BE2C (cell line): ENCODE results near the gene FRMD5.

Source experiments
- DNase-seq: peaks from one replicate; pipeline ENCODE4 v3.0.0-alpha.2; 2020
- H3K27me3 ChIP-seq: fragments of 250-450 bp; sonication (Bioruptor Pico); 2 replicates; pipeline ENCODE4 v1.5.1; 2020; ENCODE audit warnings: mild to moderate bottlenecking
- H3K36me3 ChIP-seq: fragments of 250-450 bp; sonication (Bioruptor Pico); 2 replicates; pipeline ENCODE4 v1.5.1; 2020; ENCODE audit warnings: mild to moderate bottlenecking
- H3K4me1 ChIP-seq: fragments of 250-450 bp; sonication (Bioruptor Pico); 2 replicates; pipeline ENCODE4 v1.5.1; 2020
- H3K4me3 ChIP-seq: 2 replicates; pipeline ENCODE4 v1.5.1; 2011; ENCODE audit warnings: low read depth, low read length
- H3K9me3 ChIP-seq: fragments of 250-450 bp; sonication (Bioruptor Pico); 2 replicates; pipeline ENCODE4 v1.5.1; 2020
- CTCF ChIP-seq: IDR thresholded peaks from 2 replicates; pipeline ENCODE4 v1.5.1; 2012; ENCODE audit warnings: mild to moderate bottlenecking, low read depth, low read length

FRMD5 gene

GRCh38 chr15:44081026-44082013, 113.8 kb downstream of the FRMD5 start:
- no peak for DNase-seq
- no peaks in the 10 kb centered on the region for H3K9me3 ChIP-seq
- no peaks in the 10 kb centered on the region for H3K36me3 ChIP-seq
- H3K4me1 ChIP-seq: peaks cover 7% of the 10 kb centered on the region
- TF ChIP-seq CTCF: no peak
- no peaks in the 10 kb centered on the region for H3K27me3 ChIP-seq
- no peak overlapping the region for H3K4me3 ChIP-seq

- no peaks in the 10 kb centered on the region for H3K9me3 ChIP-seq
- H3K36me3 ChIP-seq: no peaks in the 10 kb centered on the region
- DNase-seq: no peak
- TF ChIP-seq CTCF: no peak
- no peaks in the 10 kb centered on the region for H3K4me1 ChIP-seq
- no peaks in the 10 kb centered on the region for H3K27me3 ChIP-seq
- no peak overlapping the region for H3K4me3 ChIP-seq
Observed at GRCh38 chr15:44075535-44075934, 119.5 kb downstream of the FRMD5 start.

- no peak for DNase-seq
- Histone ChIP-seq H3K27me3 (no peaks in the 10 kb centered on the region), H3K4me1 (no peaks in the 10 kb centered on the region; the same call in 1 of the 2 replicates), H3K36me3 (no peaks in the 10 kb centered on the region), H3K9me3 (no peaks in the 10 kb centered on the region), H3K4me3 (no peak overlapping the region)
- no peak for TF ChIP-seq CTCF
Observed at GRCh38 chr15:44069489-44069888, 125.6 kb downstream of the FRMD5 start.

- H3K4me3 ChIP-seq: no peak overlapping the region
- no peaks in the 10 kb centered on the region for H3K36me3 ChIP-seq
- H3K4me1 ChIP-seq: no peaks in the 10 kb centered on the region; the same call in 1 of the 2 replicates
- H3K9me3 ChIP-seq: no peaks in the 10 kb centered on the region
- DNase-seq: no peak
- TF ChIP-seq CTCF: no peak
- no peaks in the 10 kb centered on the region for H3K27me3 ChIP-seq
Observed at GRCh38 chr15:44068347-44068746, 126.7 kb downstream of the FRMD5 start.

GRCh38 chr15:44066211-44066827, 128.8 kb downstream of the FRMD5 start:
- Histone ChIP-seq H3K36me3 (no peaks in the 10 kb centered on the region), H3K27me3 (no peaks in the 10 kb centered on the region), H3K9me3 (no peaks in the 10 kb centered on the region), H3K4me3 (no peak overlapping the region), H3K4me1 (no peaks in the 10 kb centered on the region; the same call in 1 of the 2 replicates)
- TF ChIP-seq CTCF: peak; percentile 88
- peak; percentile 71 for DNase-seq

GRCh38 chr15:44064706-44065105, 130.4 kb downstream of the FRMD5 start:
- Histone ChIP-seq H3K36me3 (no peaks in the 10 kb centered on the region), H3K4me3 (no peak overlapping the region), H3K4me1 (no peaks in the 10 kb centered on the region; the same call in 1 of the 2 replicates), H3K9me3 (no peaks in the 10 kb centered on the region), H3K27me3 (no peaks in the 10 kb centered on the region)
- DNase-seq: no peak
- TF ChIP-seq CTCF: no peak
